Measurements from ENCODE around the gene GCDH.

GRCh38 chr19:12866416-12867119, 24.4 kb upstream of the GCDH start:
- no peak for TF ChIP-seq POLR2A (IDR thresholded peaks at IDR 0.05)
- TF ChIP-seq, protein P1, sequence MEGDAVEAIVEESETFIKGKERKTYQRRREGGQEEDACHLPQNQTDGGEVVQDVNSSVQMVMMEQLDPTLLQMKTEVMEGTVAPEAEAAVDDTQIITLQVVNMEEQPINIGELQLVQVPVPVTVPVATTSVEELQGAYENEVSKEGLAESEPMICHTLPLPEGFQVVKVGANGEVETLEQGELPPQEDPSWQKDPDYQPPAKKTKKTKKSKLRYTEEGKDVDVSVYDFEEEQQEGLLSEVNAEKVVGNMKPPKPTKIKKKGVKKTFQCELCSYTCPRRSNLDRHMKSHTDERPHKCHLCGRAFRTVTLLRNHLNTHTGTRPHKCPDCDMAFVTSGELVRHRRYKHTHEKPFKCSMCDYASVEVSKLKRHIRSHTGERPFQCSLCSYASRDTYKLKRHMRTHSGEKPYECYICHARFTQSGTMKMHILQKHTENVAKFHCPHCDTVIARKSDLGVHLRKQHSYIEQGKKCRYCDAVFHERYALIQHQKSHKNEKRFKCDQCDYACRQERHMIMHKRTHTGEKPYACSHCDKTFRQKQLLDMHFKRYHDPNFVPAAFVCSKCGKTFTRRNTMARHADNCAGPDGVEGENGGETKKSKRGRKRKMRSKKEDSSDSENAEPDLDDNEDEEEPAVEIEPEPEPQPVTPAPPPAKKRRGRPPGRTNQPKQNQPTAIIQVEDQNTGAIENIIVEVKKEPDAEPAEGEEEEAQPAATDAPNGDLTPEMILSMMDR (IDR thresholded peaks at IDR 0.05): no peak

All from right lobe of liver (tissue), 4 donors.